GM23248 (cell line): Measurements from ENCODE around the gene ZNF277.
"Not testable (repeated sequence)": the region's sequence is repeated elsewhere in the genome, so short reads cannot be mapped to it uniquely, and the experiment has no call there.

Experiments used
- EZH2 ChIP-seq: fragments of 200-600 bp; sonication (generic); IDR thresholded peaks from 2 replicates; pipeline ENCODE4 v1.6.1; 2018; ENCODE audit warnings: antibody characterized with exemption, mild to moderate bottlenecking; ENCODE audit not compliant: insufficient read depth, poor library complexity, severe bottlenecking
- EZH2phosphoT487 ChIP-seq: fragments of 200-600 bp; sonication (generic); IDR thresholded peaks from 2 replicates; pipeline ENCODE4 v1.6.1; 2018; ENCODE audit warnings: antibody characterized with exemption, moderate library complexity, mild to moderate bottlenecking, low read depth; ENCODE audit not compliant: insufficient read depth

DNA sequence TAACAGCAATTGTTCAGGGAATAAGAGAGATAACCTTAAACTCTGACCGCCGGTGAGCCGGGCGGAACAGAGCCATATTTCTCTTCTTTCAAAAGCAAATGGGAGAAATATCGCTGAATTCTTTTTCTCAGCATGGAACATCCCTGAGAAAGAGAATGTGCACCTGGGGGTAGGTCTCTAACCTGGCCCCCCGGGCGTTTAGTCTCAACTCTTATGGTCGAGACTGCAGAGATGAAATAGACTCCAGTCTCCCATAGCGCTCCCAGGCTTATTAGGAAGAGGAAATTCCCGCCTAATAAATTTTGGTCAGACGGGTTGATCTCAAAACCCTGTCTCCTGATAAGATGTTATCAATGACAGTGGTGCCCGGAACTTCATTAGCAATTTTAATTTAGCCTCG, 43.5 kb downstream of the ZNF277 start:
- TF ChIP-seq EZH2phosphoT487, EZH2: not testable (repeated sequence)
